ENCODE results near the gene AKAP3.

The AKAP3 gene

GRCh38 chr12:4648501-4649357 lies at the start of gene AKAP3, which contains the start of gene NDUFA9:
TSS of gene AKAP3 (minus strand) at chr12:4649051. CDS start at chr12:4638196, 10,855 bp downstream.
TSS of gene NDUFA9 (plus strand) at chr12:4649114. CDS start at chr12:4649127, 13 bp downstream.
- DNase-seq, result peak; percentile 73 to 87

GRCh38 chr12:4690760-4691159 lies 41.9 kb upstream of the AKAP3 start:
- DNase-seq, result no peak

DNA sequence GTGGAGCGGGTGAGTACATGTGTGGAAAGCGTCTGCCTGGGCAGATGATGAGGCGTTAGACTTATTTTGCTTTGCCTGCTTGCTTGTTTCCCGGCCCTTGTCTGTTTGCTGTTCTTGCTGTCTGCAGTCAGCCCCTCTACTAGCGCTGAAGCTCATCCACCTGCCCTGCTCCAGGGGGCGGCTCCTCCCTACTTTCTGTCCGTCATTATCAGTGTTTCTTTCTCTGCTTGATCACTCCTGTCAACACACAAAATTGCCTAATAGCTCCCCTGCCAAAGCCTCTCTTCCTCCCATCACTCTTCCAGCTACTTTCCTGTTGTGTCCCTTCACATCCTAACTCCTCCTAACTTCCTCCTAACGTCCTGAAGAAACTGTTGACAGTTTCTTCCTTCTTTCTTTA lies 36.5 kb upstream of the AKAP3 start:
- DNase-seq, result no peak

DNA sequence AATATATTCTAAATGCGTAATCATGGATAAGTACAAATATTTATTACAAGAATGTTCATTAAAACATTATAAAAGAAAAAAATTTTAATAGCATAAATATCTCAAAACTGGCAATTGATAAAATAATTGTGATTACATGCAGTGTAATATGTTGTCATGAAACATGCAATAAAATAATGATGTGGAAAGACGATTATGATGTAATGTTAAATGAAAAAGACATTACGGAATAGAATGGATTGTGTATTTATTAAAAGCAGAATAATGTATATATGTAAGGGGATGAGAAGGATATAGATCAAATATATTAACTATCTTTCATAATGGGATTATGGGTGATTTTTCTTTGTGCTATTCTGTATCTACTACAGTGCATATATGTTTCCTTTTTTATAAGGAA lies 32.9 kb upstream of the AKAP3 start:
- DNase-seq, result no peak

GRCh38 chr12:4679711-4680110 lies 30.9 kb upstream of the AKAP3 start:
- no peak for DNase-seq

DNA sequence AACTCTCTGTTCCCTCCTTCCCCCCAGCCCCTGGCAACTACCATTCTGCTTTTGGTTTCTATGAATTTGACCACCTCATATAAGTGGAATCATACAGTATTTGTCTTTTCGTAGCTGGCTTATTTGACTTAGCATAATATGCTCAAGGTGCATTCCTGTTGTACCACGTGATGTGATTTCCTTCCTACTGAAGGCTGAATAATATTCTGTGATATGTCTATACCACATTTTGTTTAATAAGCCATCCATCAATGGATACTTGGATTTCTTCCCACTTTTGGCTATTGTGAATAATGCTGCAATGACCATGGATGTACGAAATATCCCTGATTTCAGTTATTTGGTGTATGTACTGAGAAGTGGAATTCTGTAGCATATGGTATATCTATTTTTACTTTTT lies 16.4 kb upstream of the AKAP3 start:
- DNase-seq, result no peak

- peak; percentile 40 to 68 for DNase-seq
Measured at GRCh38 chr12:4663971-4664505, 15.2 kb upstream of the AKAP3 start.

- no peak for DNase-seq
Measured at GRCh38 chr12:4653691-4654090, 4.8 kb upstream of the AKAP3 start.

DNA sequence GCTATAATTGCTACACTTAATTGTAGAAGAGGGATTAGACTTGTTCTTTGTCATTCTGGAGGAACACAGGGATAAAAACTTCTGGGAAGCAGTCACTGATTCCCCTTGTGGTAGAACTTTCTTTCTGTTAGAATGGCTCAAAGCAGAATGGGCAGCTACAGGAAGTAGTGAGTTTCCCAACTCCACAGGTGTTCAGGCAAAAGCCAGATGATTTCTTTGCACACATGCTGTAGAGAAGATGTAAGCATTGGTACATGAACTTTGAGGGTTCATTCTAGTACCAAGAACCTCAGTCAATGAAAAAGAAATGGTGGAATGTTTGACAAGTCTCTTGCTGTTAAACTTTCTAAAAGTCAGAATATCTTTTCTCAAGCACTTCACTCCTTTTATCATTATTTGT lies 4.4 kb upstream of the AKAP3 start:
- DNase-seq, result no peak

DNA sequence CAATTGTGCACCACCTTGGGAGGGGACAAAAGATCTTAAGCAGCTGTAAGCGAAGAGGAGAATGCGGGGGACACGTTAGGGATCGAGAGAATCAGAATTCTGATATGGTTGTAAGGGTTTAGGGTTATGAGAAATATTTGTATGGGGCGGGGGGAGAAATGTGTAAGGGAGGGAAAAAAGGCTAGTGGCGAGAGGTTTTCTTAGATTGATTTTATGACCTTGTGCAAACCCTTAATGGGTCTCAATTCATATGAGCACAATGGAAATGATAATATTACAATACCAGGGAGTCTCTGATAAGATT lies 459 bp upstream of the AKAP3 start:
- DNase-seq, result no peak

DNA sequence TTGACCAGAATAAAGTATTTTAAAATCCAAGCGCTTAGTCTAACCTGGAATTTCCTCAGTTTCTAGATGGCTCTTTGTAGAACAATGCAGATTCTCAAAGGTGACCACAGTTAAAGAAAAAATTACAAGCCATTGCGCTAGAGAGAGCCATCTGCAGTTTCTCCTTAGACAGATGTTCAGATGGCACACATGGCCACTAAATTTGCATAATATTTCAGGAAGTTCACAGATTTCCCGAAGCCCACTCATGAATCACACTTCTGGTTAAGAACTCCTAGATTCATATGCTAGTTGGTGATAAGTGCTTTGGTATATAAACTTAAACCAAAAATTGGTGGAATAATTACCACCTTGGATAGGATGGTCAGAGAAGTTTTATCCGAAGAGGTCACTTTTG lies 749 bp downstream of the AKAP3 start:
- DNase-seq, result peak in 1 of 2 experiments; percentile 40

DNA sequence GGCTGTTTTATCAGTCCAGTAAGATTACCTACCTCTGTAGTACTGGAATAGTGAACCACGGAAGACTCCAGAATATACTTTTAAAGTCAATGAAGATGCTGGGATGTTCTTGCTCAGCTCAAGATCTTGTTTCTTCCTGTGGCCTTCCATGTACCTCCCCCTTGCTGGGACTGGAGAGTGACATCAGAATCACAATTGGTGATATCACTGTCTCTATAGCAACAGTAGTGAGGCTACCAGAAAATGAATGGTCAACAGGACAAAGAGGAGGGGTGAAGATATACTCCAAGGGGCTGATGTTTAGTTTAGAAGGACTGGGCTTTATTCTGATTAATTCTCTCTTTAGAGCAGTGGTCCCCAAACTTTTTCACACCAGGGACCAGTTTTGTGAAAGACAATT lies 3.8 kb downstream of the AKAP3 start:
- DNase-seq, result no peak

GRCh38 chr12:4643747-4644146 lies 5.1 kb downstream of the AKAP3 start:
- DNase-seq, result no peak

DNA sequence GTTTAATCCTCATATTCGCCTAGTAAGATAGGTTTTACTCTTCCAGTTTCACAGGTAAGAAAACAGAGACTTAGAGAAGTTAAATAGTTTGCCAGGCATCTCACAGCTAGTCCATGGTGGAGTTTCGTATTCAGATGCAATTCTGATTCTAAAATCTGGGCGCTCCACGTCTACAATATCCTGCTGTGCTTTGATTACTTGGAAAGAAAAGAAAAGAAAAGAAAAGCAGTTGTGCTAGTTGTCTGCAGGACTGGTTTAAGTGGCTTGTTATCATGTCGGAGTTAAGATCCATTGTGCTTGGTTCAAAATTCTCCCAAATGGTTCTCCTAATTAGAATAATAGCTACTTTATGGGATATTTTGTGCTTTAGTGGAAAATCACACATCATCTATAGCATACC lies 18.6 kb downstream of the AKAP3 start:
- DNase-seq, result no peak

DNA sequence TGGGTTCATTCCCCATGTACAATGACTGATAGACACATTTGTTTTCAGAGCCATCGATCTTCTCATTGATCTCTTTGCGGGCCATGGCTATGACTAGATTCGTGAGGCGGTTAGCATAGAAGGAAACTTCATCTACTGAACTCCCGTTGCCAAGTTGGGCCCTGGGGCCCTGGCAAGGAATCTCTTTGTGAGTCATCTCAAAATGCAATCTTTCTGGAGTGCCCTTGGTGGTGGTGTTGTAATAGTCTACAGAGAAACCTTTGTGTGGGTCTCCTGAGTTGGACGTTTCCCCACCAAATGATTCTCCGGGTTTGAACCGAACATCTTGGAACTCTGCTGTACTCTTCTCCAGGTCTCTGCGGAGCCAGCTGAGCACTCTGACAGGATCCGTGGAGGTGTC lies 20.4 kb downstream of the AKAP3 start:
- no peak for DNase-seq

DNA sequence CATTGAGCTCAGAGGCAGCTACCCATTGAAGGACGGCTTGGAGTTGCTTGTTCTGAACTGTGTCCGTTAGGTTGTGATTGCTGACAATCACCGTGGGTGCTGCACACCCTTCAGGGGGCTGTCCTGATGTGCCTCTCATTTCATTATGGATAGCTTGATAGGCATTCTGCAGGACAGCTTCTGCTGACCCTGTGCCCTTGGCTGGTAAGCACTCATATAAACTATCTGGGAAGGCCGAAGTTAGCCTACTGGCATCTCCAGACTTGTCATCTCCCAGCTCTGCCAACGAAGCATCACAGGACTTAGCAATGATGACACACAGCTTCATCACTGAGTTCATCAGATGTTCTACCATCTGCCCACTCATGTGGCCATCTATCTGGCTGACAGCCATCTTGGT lies 22.3 kb downstream of the AKAP3 start:
- DNase-seq, result no peak

- no peak for DNase-seq
Measured at GRCh38 chr12:4621511-4621910, 27.3 kb downstream of the AKAP3 start.

DNA sequence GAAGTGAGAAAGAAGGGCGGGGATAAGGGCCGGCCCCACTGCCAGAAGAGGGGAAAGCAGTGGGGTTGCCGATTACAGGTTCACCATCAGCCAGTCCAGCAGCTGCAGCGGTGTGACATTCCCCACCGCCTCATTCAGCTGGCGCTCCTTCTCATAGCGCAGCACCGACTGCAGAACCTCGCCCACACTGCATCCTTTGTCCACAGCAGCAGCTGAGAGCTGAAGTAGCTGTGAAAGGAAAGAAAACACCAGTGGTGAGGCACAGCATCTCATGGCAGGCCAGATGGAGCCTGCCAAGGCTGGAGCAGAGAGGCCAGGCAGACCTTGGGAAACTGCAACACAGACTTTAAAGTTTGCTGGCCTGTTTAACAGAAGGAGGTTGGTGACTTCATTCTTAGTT lies 33.2 kb downstream of the AKAP3 start:
- no peak for DNase-seq

DNA sequence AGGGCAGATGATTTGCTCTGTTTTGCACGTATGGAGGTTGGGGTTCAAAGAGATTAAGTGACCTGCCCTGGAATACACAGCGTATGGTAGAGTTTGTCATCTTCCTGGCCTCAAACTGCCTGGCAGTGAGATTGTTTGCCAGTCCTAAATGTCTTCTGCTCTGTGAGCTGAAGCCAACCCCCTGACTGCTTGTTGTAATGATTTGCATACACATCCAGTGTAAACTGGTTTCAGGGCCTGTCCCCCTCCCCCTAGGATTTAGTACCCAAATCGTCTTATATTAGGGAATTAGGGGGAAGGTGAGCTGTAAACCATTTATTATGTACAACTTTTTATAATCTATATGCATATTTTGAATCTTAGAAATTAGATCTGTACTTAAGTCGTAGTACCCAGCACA lies 38.4 kb downstream of the AKAP3 start:
- no peak for DNase-seq

DNA sequence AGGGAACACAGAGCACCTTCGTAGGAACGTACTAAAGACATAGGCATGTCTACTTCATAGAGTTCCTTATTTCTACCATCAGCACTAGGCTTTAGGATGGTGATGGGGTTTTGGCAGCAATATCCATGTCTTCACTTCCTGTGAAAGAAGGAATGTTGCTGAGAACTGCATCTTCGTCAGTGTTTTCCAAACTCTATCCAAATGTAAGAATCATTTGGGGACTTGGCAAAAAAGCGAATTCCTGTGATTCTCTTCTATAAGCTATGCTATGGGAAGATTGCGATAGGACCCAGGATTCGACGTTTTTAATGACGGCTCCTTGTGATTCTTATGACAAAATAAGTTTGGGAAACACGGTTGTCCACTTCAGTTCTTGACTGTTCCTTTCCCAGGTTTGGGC lies 39.8 kb downstream of the AKAP3 start:
- DNase-seq, result no peak

- DNase-seq, result no peak
Measured at GRCh38 chr12:4607056-4607455, 41.8 kb downstream of the AKAP3 start.

- DNase-seq, result peak; percentile 87 to 95
Measured at GRCh38 chr12:4604684-4605193, 44.1 kb downstream of the AKAP3 start.

DNA sequence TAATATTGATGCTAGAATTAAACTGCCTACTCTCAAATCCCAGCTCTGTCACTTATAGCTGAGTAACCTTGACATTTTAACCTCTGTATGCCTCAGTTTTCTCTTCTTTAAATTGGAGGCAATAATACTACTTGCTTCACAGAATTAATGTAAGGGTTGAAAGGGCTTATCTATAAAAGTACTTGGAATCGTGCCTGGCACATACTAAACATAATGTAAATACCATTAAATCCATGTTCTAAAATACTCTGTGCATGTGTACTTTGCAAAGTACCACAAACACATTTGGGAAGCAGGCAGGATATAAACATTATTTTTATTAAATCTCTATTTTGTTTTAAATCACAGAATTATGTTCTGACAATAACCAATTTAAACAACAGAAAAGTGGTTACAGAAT lies 44.9 kb downstream of the AKAP3 start:
- no peak for DNase-seq

- DNase-seq, result no peak
Measured at GRCh38 chr12:4603421-4603820, 45.4 kb downstream of the AKAP3 start.

DNA sequence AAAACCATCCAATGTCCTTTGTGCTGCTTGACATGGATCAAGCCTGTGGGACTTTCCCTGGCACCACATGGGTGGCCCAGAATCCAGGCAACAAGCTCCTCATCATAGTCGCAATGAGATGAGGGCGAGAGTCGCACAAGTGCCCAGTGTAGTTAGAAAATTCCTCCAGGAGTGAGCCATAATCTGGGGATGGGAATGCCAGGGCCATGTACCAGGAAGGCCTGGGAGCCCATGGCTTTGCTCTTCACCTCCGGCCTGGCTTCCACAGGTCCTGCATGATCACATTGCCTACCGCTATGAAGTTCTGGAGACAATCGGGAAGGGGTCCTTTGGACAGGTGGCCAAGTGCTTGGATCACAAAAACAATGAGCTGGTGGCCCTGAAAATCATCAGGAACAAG lies 53.0 kb downstream of the AKAP3 start:
- DNase-seq, result no peak

Data from SW 1271 (cell line).